NCI-H345 treated with DMSO at 0.1 percent for 48 hours (cell line): ENCODE data around the gene SPATA31D1.

Experiments used
- DNase-seq: peaks from one replicate; lab custom pipeline; 2025; ENCODE audit not compliant: unreplicated experiment; lab: John Stamatoyannopoulos, UW

SPATA31D1 gene

DNA sequence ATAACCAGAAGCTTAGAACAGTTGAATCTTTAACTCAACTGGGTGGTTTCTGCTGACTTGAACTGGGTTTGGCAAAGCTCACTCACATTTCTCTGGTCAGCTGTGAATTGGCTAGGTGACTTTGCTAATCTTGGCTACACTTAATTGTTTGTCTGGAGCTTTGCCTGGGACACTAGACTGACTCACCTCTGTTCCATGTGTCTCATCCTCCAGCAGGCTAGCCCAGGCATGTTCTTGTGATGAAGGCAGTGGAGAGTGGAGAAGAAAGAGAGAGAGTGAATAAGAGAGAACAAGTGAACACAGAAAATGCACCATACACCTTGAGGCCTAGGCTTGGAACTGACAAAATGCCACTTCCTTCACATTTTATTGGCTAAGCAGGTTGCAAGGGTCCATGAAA is 32.6 kb downstream of the SPATA31D1 start:
- DNase-seq = no peak

DNA sequence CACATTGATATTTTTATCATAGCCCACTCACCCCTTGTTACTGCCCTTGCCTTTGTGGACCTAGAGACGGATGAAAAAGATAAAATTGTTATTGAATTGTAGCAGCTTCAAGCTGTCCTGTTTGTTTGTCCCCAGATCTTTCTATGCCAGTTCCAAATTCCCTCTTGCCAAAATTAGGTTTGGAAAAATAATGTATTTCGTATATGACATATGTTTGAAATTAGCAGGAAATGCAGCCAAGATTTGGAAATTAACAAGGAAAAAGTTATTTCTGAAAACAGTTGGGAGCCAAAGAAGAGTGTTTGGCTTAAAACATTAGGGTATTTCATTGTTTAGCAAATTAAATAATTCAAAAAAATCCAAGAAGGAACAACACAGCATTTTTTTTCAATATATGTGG is 33.5 kb downstream of the SPATA31D1 start:
- DNase-seq = no peak

DNA sequence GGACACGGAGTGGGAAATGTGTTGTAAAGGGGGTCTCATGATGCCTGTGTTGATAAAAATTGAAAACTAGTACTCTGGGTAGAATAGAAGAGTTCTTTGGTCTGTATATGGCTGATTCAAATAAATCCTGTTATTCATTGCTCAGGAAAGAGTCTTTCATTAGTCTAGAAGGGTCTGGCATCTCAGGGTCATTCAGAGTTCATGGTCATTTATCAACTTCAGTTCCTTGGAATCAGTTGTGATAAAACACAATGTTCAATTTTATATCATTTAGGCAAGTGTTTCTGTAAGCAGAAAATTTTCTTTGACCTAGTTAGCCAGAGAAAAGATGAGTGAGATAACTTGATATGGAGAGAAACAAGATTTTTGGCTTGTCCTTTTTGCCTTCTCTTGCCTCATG is 36.3 kb downstream of the SPATA31D1 start:
- no peak for DNase-seq

DNA sequence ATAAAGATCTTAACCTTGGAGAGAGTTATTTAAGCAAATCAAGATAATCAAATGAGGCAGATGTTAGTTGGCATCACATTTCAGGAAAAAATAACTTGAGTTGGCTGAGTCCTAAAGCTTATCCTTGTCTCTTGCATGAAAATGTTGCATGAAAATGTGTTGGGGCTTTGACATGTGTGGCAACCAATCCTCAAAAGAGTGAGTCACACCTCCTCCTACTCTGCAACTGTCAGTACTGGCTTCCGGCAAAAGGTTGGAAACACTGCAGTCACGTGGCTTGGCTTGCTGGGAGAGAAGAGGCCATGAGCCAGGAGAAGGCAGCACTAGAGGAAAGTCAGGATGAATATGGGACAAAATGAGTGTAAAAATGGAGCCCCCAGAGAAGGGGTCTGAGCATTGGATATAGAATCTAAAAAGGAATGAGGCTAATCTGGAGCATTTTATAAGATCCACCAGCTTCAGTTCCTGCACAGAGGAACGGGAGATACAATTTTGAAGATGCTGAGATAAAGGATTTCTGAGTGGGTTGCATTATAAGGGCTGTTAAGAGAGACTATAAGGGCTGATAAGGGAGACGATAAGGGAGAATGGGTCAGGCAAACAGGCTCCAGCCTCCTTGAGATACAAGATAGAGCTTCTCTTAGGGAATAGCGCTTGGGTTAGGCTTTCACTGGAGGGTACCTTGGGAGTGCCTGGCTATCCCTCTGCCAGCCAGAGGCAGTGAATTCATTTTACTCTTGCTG is 43.1 kb downstream of the SPATA31D1 start:
- DNase-seq = no peak

DNA sequence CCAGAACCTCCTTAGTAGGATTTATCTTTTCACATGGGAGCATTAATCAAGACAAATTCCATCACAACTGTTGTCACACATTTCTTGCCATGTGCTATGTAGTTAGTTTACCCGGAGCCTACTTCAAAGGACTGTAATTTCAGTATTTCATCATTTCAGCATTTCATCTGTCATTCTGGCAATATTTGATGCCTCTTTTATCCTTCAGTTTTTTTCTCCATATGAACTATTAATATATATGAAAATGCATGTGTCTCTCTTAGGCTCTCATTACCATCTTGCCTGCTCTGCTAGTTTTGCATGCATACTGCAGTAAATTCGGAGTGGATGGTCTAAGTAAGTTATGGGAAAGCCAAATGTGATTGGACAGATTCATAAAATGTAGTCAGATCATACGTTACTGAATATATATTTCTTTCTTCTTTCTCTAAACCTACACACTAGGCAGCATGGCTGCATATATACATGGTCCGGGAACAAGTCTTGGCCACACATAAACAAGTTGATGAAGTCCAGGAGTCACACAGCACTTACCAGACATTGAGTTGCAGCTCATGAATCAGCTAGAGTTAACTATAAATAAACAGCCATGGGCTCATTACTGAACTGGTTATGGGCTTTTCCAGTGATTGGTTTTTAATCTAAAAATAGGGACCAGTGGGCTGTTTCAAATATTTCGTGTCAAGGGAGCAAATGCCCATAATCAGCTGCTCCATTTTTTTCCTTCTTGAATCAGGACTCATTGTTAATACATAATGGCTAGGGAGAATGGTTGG is 46.6 kb downstream of the SPATA31D1 start:
- DNase-seq = no peak

DNA sequence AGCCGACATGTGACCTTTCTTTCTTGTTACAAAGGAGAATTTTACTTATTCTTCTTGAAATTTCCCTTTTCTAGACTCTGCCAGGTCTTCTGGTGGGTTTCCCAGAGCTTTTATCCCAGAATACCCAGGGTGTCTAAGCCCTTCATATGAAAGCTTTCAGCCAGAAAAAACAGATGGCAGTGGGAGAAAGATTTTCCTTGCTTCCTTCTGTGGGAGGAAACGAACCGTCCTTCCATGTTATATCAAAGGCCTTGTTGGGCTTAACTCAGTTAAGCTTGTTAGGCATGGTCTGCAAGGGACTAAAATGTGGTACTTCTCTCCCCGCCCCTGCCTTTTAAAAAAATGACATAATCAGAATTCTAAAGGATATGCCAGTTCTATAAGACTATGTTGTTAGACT is 47.5 kb downstream of the SPATA31D1 start:
- no peak for DNase-seq

DNA sequence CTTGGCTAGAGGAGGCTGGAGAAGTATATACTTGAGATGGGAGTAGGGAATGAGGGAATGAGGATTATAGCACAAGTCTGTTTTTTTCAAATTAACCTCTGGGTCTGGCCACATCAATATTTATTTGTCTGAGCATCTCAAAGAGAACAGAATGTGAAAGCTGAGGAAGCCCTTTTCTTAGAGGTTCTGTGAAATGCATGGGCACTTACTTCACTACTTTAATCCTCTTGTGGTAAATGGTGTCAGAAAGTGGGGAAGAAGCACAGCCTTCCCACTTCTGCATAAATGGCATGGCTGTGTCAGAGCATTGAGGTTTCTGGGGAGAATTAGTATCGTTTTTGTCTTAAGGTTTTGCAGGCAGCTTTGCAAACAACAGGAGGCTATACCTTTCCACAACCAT is 48.6 kb downstream of the SPATA31D1 start:
- no peak for DNase-seq

DNA sequence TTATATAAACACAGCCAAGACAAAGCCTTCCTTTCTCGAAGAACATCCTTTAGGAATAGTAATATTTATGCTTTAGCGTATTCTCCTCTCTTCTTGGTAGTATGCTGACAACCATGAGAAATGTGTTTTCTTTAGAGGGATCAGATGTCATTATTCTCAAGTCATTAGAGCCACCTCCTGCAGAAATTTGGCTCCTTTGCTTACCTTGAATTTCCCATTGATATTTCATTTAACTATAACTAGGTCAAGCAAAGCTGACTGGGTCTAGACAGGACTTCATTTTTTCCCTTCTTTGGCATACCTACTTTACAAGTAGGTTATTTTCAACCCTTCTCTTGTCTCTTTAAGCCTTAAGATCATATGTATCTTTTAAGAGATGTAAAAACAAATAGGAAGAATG is 50.3 kb downstream of the SPATA31D1 start:
- DNase-seq = no peak
